Activated CD4-positive, alpha-beta memory T cell treated with anti-CD3 and anti-CD28 coated beads for 36 hours (primary cell): Measurements from ENCODE around the gene NPAS2. TPM values are rescaled to one million over a fixed set of nuclear protein-coding genes. Genes with fewer than 3 reads are reported as not detected.
A peak's percentile ranks its signal among the peaks of the same experiment; 100 is the strongest.

ENCODE experiments used
- CTCF ChIA-PET: fragments of 350-600 bp; sonication (Branson Sonifier 250); formaldehyde crosslinking; loops from one replicate; lab custom pipeline; 2021; ENCODE audit warnings: antibody characterized with exemption, inconsistent platforms; lab: Charles Lee
- POLR2A ChIA-PET: fragments of 350-600 bp; sonication (Branson Sonifier 250); formaldehyde crosslinking; loops from one replicate; lab custom pipeline; 2021; ENCODE audit warnings: antibody characterized with exemption; lab: Charles Lee
- DNase-seq: peaks from one replicate; pipeline ENCODE4 v3.0.0-alpha.2; 2020
- H3K27ac Mint-ChIP-seq: one replicate; pipeline ENCODE4 v1.8.0; 2021; ENCODE audit warnings: mixed read lengths
- H3K27me3 Mint-ChIP-seq: one replicate; pipeline ENCODE4 v1.8.0; 2021; ENCODE audit warnings: mixed read lengths
- H3K36me3 Mint-ChIP-seq: one replicate; pipeline ENCODE4 v1.8.0; 2021; ENCODE audit warnings: mixed read lengths
- H3K4me1 Mint-ChIP-seq: one replicate; pipeline ENCODE4 v1.8.0; 2021; ENCODE audit warnings: low read depth, mixed read lengths
- H3K4me3 Mint-ChIP-seq: one replicate; pipeline ENCODE4 v1.8.0; 2021; ENCODE audit warnings: mild to moderate bottlenecking, mixed read lengths
- H3K9me3 Mint-ChIP-seq: one replicate; pipeline ENCODE4 v1.8.0; 2021; ENCODE audit warnings: mixed read lengths
- intact Hi-C: fragments of 100-400 bp; cut with micrococcal nuclease; formaldehyde crosslinking; loops from one replicate; pipeline ENCODE4 v1.15.1; 2023
- total RNA-seq, 2 experiments: library from RNA; stranded (reverse); gene quantifications; one replicate each; pipeline ENCODE4 v1.2.3, GENCODE V29; 2021

The NPAS2 gene
- total RNA-seq, 2 experiments from 2014 or later: 1.4 to 2.3 TPM

DNA sequence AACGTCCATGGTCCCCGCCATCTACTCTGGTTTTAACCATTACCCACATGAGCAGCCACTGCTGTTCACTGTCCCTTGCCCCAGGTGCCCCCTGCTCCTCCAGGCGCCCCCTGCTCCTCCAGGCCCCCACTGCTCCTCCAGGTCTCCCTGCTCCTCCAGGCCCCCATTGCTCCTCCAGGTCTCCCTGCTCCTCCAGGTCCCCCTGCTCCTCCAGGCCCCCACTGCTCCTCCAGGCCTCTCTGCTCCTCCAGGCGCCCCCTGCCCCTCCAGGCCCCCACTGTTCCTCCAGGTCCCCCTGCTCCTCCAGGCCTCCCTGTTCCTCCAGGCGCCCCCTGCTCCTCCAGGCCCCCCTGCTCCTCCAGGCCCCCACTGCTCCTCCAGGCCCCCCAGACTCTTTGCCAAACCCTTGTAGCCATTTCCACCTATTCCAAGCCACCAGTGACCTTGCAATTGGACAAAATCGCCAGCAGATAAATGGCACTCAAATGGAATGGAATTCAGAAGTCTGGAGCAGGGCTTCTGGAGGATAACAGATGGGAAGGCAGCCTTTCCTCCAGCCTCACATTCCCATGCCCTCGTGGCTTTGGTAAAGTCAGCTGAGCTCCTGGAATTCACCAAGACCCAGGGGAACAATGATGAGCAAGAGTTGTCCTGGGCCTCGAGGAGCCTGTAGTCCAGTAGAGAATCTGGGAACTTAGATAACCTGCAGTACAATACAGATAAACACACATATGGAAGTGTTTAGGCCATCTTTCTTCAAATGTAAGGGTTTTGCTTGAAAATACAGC lies 168.9 kb downstream of the NPAS2 start:
- Mint-ChIP-seq H3K4me3 (no peak overlapping the region), H3K9me3 (no peaks in the 10 kb centered on the region), H3K36me3 (no peaks in the 10 kb centered on the region), H3K27me3 (peaks cover 2% of the 10 kb centered on the region), H3K4me1 (peaks cover 5% of the 10 kb centered on the region), H3K27ac (no peak overlapping the region)
- ChIA-PET CTCF (interaction anchor here (0.9 to 3.5 kb wide), 5 partner anchors 24 to 395 kb away, joined by 3 to 25 read pairs (median 5); no protein-coding TSS in a partner anchor), POLR2A (interaction anchor here (0.7 to 1.4 kb wide), 3 partner anchors 13 to 368 kb away, joined by 3 read pairs; partner anchors contain the start of gene RPL31)
- DNase-seq: no peak
- intact Hi-C loops: loop anchor here (5.0 to 10.0 kb wide), 2 partner anchors 174 to 562 kb away; no protein-coding TSS in a partner anchor

DNA sequence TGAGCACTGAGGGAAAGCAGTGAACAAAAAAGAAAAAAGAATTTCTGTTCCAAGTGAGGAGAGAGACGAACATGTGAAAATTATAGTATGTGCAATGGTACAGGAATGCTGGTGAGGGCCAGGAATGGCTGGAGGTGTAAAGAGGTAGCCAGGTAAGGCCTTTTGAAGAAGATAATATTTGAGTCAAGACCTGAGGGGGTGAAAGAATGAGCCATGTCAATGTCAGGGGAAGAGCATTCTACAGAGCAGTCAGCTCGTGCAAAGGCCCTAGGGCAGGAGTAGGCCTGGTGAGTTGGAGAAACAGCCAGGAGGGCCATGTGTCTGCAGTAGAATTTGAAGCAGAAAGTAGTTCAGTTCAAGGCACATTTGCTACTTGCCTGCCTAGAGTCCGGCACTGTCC lies 169.7 kb downstream of the NPAS2 start:
- intact Hi-C loops: loop anchor here (5.0 to 10.0 kb wide), 2 partner anchors 175 to 562 kb away; no protein-coding TSS in a partner anchor
- Mint-ChIP-seq H3K9me3 (no peaks in the 10 kb centered on the region), H3K27me3 (peaks cover 2% of the 10 kb centered on the region), H3K27ac (no peak overlapping the region), H3K4me3 (no peak overlapping the region), H3K36me3 (no peaks in the 10 kb centered on the region), H3K4me1 (peaks cover 5% of the 10 kb centered on the region)
- ChIA-PET CTCF (interaction anchor here (1.2 to 1.6 kb wide), 2 partner anchors 380 to 396 kb away, joined by 4 to 5 read pairs; no protein-coding TSS in a partner anchor), POLR2A (interaction anchor here (0.8 kb wide), 1 partner anchor 12 kb away, joined by 3 read pairs; the partner anchor contains the start of gene RPL31)
- no peak for DNase-seq

DNA sequence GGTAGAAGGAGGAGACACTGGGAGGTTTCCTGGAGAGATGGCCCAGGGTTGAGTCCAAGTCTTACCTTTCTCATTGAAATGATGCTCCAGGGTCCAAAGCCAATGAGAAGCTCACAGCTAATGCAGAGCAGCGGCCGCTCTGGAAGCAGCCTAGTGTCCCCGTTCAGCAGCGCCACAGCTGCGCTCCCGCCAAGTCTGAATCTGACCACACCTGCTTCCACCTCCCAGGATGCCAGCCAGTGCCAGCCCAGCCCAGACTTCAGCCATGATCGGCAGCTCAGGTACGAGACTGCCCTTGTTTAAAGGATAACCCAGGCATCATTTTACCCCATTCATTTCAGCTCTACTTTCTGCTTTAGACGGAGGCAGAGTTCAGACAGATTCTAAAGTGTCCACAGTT lies 170.2 kb downstream of the NPAS2 start:
- ChIA-PET CTCF (interaction anchor here (1.1 to 1.6 kb wide), 2 partner anchors 383 to 396 kb away, joined by 3 to 5 read pairs; no protein-coding TSS in a partner anchor), POLR2A (no interaction called here)
- Mint-ChIP-seq H3K27me3 (no peaks in the 10 kb centered on the region), H3K4me3 (no peak overlapping the region), H3K9me3 (no peaks in the 10 kb centered on the region), H3K36me3 (no peaks in the 10 kb centered on the region), H3K4me1 (peaks cover 3% of the 10 kb centered on the region), H3K27ac (no peak overlapping the region)
- intact Hi-C loops: no loop called here
- no peak for DNase-seq

DNA sequence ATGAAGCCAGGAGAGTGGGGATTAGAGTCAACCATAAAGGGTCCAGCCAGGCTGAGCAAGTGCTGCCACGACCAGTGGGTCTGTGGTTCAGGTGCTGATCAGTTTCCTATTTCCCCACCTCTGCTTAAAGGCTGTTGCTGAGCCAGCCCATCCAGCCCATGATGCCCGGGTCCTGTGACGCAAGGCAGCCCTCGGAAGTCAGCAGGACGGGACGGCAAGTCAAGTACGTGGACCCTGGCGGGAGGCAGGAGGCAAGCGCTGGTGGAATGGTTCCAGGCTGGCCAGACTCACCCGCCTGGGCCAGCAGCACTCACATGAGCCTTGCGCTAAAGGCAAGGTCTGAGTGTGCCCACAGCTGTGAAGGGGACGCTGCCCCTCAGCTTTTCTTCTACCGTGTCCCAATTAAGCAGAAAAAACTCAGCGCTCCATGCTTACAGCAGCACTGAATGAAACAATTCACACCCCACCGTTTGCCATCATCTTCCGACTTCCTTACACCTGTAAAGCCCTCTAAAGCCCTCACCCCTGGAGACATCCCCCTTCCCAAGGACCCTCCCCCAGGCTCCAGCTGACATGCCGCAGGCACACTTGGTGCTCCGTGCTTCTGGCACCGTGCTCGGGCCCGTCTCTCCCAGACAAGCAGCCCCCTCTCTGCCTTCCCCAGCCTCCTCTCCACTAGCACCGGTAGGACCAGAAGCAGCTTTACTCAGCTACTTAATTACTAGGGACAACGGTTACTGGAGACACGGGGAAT lies 170.9 kb downstream of the NPAS2 start:
- H3K27ac Mint-ChIP-seq: no peak overlapping the region
- intact Hi-C loops: no loop called here
- no peaks in the 10 kb centered on the region for H3K27me3 Mint-ChIP-seq
- H3K4me1 Mint-ChIP-seq: peaks cover 3% of the 10 kb centered on the region
- POLR2A ChIA-PET: no interaction called here
- CTCF ChIA-PET: interaction anchor here (0.5 to 1.1 kb wide), 2 partner anchors 241 to 384 kb away, joined by 3 read pairs; no protein-coding TSS in a partner anchor
- no peak for DNase-seq
- no peak overlapping the region for H3K4me3 Mint-ChIP-seq
- no peaks in the 10 kb centered on the region for H3K9me3 Mint-ChIP-seq
- H3K36me3 Mint-ChIP-seq: no peaks in the 10 kb centered on the region

DNA sequence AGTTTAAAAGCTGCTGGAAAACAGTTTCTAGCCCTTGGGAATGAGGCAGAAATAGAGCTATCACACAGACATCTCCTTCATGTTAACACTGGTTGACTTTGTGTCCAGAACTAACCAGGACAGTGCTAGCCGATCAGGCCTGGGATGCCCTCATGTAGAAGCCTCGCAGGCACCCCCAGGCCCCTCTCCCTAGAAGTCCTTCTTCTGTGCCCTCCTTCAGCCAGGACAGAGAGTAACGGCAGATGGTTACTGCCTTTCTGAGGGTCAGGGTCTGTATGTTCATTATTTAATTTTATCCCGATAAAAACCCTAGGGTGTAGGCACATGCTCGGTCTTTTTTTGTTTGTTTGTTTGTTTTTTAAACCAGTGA lies 171.4 kb downstream of the NPAS2 start:
- DNase-seq: no peak
- Mint-ChIP-seq H3K4me3 (no peak overlapping the region), H3K4me1 (peaks cover 3% of the 10 kb centered on the region), H3K36me3 (no peaks in the 10 kb centered on the region), H3K9me3 (no peaks in the 10 kb centered on the region), H3K27ac (no peak overlapping the region), H3K27me3 (no peaks in the 10 kb centered on the region)
- ChIA-PET CTCF (interaction anchor here (0.5 to 1.1 kb wide), 2 partner anchors 242 to 384 kb away, joined by 3 read pairs; no protein-coding TSS in a partner anchor), POLR2A (no interaction called here)
- intact Hi-C loops: no loop called here

DNA sequence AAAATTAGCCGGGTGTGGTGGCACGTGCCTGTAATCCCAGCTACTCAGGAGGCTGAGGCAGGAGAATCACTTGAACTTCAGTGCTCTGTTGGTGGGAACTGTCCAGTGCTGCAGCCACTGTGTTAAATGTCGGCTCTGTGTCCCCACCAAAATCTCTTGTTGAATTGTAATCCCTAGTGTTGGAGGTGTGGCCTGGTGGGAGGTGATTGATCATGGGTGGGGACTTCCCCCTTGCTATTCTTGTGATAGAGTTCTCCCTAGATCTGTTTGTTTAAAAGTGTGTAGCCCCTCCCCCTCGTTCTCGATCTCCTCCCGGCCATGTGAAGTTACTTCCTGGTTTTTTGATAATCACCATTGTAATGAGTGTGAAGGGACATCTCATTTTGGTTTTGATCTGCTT lies 172.3 kb downstream of the NPAS2 start:
- H3K9me3 Mint-ChIP-seq: no peaks in the 10 kb centered on the region
- ChIA-PET CTCF (no interaction called here), POLR2A (no interaction called here)
- peaks cover 3% of the 10 kb centered on the region for H3K4me1 Mint-ChIP-seq
- no peaks in the 10 kb centered on the region for H3K36me3 Mint-ChIP-seq
- no peaks in the 10 kb centered on the region for H3K27me3 Mint-ChIP-seq
- intact Hi-C loops: no loop called here
- no peak overlapping the region for H3K27ac Mint-ChIP-seq
- no peak overlapping the region for H3K4me3 Mint-ChIP-seq
- DNase-seq: peak; percentile 17

DNA sequence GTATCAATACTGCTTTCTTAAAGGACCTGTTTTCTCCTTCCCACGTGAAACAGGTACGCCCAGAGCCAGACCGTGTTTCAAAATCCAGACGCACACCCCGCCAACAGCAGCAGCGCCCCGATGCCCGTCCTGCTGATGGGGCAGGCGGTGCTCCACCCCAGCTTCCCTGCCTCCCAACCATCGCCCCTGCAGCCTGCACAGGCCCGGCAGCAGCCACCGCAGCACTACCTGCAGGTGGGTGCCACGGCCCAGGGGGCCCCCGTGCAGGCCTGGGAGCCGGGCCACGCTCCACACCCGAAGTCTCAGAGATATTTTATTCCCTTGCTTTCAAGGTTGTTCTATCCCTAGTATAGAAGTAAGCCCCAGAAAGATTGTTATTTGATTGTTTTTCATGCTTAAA lies 173.4 kb downstream of the NPAS2 start:
- H3K4me3 Mint-ChIP-seq: no peak overlapping the region
- H3K27me3 Mint-ChIP-seq: no peaks in the 10 kb centered on the region
- no peaks in the 10 kb centered on the region for H3K36me3 Mint-ChIP-seq
- H3K4me1 Mint-ChIP-seq: peaks cover 3% of the 10 kb centered on the region
- no peak for DNase-seq
- CTCF ChIA-PET: no interaction called here
- no peaks in the 10 kb centered on the region for H3K9me3 Mint-ChIP-seq
- intact Hi-C loops: no loop called here
- POLR2A ChIA-PET: no interaction called here
- no peak overlapping the region for H3K27ac Mint-ChIP-seq

DNA sequence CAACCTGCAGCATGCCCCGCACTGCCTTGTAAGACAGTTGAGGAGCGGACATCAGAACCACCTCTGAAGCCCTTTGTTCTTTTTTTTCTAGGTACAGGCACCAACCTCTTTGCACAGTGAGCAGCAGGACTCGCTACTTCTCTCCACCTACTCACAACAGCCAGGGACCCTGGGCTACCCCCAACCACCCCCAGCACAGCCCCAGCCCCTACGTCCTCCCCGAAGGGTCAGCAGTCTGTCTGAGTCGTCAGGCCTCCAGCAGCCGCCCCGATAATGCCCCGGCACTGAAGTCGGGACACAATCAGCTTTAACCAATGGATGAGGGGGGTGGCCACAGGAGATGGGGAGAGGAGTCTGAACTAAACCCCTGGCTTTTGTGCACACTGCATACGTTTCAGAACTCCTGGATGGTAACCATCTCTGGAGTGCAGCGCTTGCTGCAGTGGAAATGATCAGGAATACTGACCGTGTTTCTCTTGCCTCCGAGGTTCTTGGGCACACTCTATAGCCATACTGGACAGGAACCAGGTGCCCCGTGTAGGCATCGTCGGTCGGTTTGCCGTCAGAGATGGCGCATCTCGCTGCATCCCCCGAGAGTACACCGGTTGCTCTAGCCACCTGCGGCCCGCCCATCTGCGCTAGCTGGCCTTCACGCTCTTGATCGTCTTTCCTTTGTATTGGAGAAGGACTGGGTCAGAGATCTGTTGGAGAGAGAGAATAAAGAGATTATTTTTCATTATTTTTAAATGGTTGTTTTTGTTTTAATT lies 175.6 kb downstream of the NPAS2 start:
- H3K27me3 Mint-ChIP-seq: no peaks in the 10 kb centered on the region
- H3K9me3 Mint-ChIP-seq: no peaks in the 10 kb centered on the region
- intact Hi-C loops: no loop called here
- H3K36me3 Mint-ChIP-seq: no peaks in the 10 kb centered on the region
- H3K4me3 Mint-ChIP-seq: no peak overlapping the region
- DNase-seq: no peak
- CTCF ChIA-PET: no interaction called here
- H3K27ac Mint-ChIP-seq: no peak overlapping the region
- peaks cover 3% of the 10 kb centered on the region for H3K4me1 Mint-ChIP-seq
- POLR2A ChIA-PET: no interaction called here

DNA sequence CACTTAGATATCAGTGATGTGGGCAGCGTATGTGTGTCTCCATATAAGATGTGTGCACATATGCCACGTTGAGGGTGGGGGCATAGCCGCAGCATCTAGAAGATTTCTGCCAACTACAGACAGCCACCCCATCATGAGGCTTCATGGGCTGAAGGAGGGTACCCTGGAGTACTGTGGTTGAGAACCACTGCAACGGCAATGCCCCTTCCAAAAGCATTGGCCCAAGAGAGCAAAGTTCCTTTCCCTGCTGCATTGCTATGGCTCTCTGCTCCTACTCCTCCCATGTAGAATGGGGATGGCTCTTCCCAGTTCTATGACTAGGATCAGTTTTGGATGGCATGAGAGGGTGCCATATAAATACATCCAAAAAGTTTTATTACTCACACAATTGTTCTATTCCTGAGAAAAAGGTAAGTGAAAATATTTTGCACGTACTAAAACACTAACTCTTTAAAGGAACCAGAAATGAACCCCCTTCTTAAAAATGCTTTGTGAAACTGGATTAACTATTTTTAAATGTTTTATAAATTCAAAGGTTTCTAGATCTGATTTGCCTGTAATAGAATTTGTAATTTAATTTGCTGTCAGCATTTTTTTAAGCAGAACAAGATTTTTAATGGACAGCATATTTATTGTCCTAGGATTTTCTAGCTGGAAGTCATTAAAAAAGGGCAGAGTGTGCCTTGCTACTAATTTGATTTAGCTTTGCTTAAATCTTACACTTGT lies 177.7 kb downstream of the NPAS2 start:
- POLR2A ChIA-PET: no interaction called here
- H3K9me3 Mint-ChIP-seq: no peaks in the 10 kb centered on the region
- intact Hi-C loops: no loop called here

DNA sequence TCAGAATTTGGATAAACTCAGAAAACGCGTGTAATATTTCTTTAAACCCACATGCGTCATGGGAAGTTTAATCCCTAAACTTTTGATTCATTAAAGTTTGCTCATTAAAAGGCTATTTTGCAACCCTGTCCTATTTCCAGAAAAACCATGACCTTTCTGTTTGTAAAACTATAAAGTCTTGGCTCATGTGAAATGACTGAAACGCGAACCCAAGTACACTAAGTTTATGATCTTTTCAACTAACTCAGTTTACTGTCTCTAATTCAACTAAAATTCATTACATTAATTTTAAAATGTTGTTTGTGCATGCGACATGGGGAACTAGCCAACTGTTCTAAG lies 178.3 kb downstream of the NPAS2 start:
- CTCF ChIA-PET: no interaction called here
- Mint-ChIP-seq H3K36me3 (peaks cover 16% of the 10 kb centered on the region), H3K9me3 (no peaks in the 10 kb centered on the region), H3K27me3 (no peaks in the 10 kb centered on the region), H3K4me1 (peaks cover 10% of the 10 kb centered on the region), H3K27ac (no peak overlapping the region), H3K4me3 (no peak overlapping the region)
- intact Hi-C loops: no loop called here
- POLR2A ChIA-PET: no interaction called here
- DNase-seq: no peak

More for the DNA sequence above, 177.7 kb downstream of the NPAS2 start:
- H3K36me3 Mint-ChIP-seq: peaks cover 10% of the 10 kb centered on the region
- peaks cover 11% of the 10 kb centered on the region for H3K4me1 Mint-ChIP-seq
- H3K27me3 Mint-ChIP-seq: no peaks in the 10 kb centered on the region
- CTCF ChIA-PET: no interaction called here
- no peak for DNase-seq
- no peak overlapping the region for H3K27ac Mint-ChIP-seq
- no peak overlapping the region for H3K4me3 Mint-ChIP-seq

DNA sequence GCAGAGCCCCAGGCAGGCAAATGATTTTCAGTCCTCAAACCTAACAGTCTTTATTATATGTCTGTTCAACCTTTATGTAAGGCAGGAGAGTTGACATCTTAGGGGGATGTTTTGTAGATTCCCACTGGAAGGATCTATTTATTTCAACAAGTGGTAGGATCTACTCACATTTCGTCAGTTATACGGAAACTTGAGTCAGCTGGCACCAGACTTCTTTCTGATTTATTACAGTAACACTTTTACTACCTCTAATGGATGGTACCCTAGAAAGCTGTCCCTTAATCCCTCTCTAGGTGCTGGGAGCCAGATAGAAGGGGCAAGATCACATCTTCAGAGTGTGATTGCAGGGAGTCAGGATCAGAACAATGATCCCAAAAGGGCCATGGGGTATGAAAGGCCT lies 180.1 kb downstream of the NPAS2 start:
- Mint-ChIP-seq H3K27me3 (no peaks in the 10 kb centered on the region), H3K36me3 (peaks cover 33% of the 10 kb centered on the region), H3K27ac (no peak overlapping the region), H3K9me3 (no peaks in the 10 kb centered on the region), H3K4me1 (peaks cover 26% of the 10 kb centered on the region), H3K4me3 (peak overlapping the region; percentile 14)
- POLR2A ChIA-PET: no interaction called here
- intact Hi-C loops: loop anchor here (5.0 kb wide), 1 partner anchor 307 kb away; the partner anchor contains the start of gene RNF149
- no peak for DNase-seq
- CTCF ChIA-PET: interaction anchor here (1.3 kb wide), 1 partner anchor 14 kb away, joined by 4 read pairs; no protein-coding TSS in a partner anchor
